Upper lobe of left lung (tissue), 6 donors: ENCODE results near the gene SCAMP5. TPM values are rescaled to one million over a fixed set of nuclear protein-coding genes. Genes with fewer than 3 reads are reported as not detected.

Experiments
- ATAC-seq, 2 donors: fragments of 200-7000 bp; cut with Tn5 transposase; one replicate each; pipeline ENCODE4 v1.9.1; 2022; ENCODE audit warnings: mild to moderate bottlenecking in 2 of 2, moderate library complexity in 2 of 2; ENCODE audit not compliant: low FRiP score in 2 of 2
- DNase-seq, 2 donors: peaks; one replicate each; pipeline ENCODE4 v3.0.0-alpha.2; 2019 to 2020
- H3K27ac ChIP-seq, 4 donors: fragments of 200-600 bp; sonication (generic); one replicate each; pipeline ENCODE4 v1.5.1; 2016 to 2019
- H3K27me3 ChIP-seq, 4 donors: fragments of 200-600 bp; sonication (generic); one replicate each; pipeline ENCODE4 v1.5.1; 2017 to 2019
- H3K36me3 ChIP-seq, 4 donors: fragments of 200-600 bp; sonication (generic); one replicate each; pipeline ENCODE4 v1.5.1; 2016 to 2019
- H3K4me1 ChIP-seq, 4 donors: fragments of 200-600 bp; sonication (generic); one replicate each; pipeline ENCODE4 v1.5.1; 2018 to 2019
- H3K4me3 ChIP-seq, 4 donors: fragments of 200-600 bp; sonication (generic); one replicate each; pipeline ENCODE4 v1.5.1; 2017 to 2019; ENCODE audit warnings: mild to moderate bottlenecking in 2 of 4, moderate library complexity in 1 of 4
- H3K9me3 ChIP-seq, 4 donors: fragments of 200-600 bp; sonication (generic); one replicate each; pipeline ENCODE4 v1.5.1; 2018 to 2019
- CTCF ChIP-seq, 6 experiments: fragments of 450-650 bp in 4 of 6; fragments of 200-600 bp in 2 of 6; sonication (generic) in 2 of 6; IDR thresholded peaks; one replicate each; pipeline ENCODE4 v1.5.1; 2016 to 2019; ENCODE audit warnings: antibody characterized with exemption in 6 of 6
- EP300 ChIP-seq, 4 donors: sonication (generic); formaldehyde crosslinking; IDR thresholded peaks; one replicate each; pipeline ENCODE4 v1.5.1; 2017; ENCODE audit warnings: antibody characterized with exemption in 4 of 4, control low read depth in 2 of 4
- POLR2A ChIP-seq, 4 donors: fragments of 450-650 bp; IDR thresholded peaks; one replicate each; pipeline ENCODE4 v1.5.1; 2016 to 2017; ENCODE audit warnings: antibody characterized with exemption in 4 of 4, mild to moderate bottlenecking in 2 of 4
- POLR2AphosphoS5 ChIP-seq, 2 donors: sonication (generic); formaldehyde crosslinking; IDR thresholded peaks; one replicate each; pipeline ENCODE4 v1.5.1; 2017; ENCODE audit warnings: antibody characterized with exemption in 2 of 2
- WGBS, 2 donors: methylation state at CpG; one replicate each; pipeline ENCODE4 v1.1.5; 2017 to 2018; 5-methylcytosine and 5-hydroxymethylcytosine counted together
- total RNA-seq, 6 donors: library from RNA; depleted of rRNA in 4 of 6; stranded (reverse); fragments of >200 nt in 4 of 6; gene quantifications; one replicate each; pipeline versions ENCODE4 v1.1.0 to v1.2.1, GENCODE V29; 2016 to 2021
- donor health status: DM: no; HTN: no; CAD: no; lungs with moderate emphysema.
- donor health status: DM: no; HTN: yes; CAD: no; lungs with severe emphysema.

Gene SCAMP5
- total RNA-seq, 6 donors from 2014 or later = 1.0 to 12.3 (median 3.0) TPM

- Histone ChIP-seq H3K36me3 (no peaks in the 10 kb centered on the region), H3K27me3 (peaks cover 0 to 6% (median 3%) of the 10 kb centered on the region in 4 donors), H3K9me3 (no peaks in the 10 kb centered on the region), H3K4me3 (peak overlapping the region; percentile 15 to 80 (median 63)), H3K4me1 (peaks cover 45 to 63% (median 52%) of the 10 kb centered on the region in 4 donors), H3K27ac (peak overlapping the region in 2 of 4 donors; percentile 13 to 45)
- DNase-seq = peak; percentile 79 to 80
- peak; percentile 49 to 64 for ATAC-seq
- peak; percentile 17 to 36 for TF ChIP-seq POLR2AphosphoS5 (IDR thresholded peaks at IDR 0.05)
- peak in 1 of 4 donors; percentile 33 for TF ChIP-seq POLR2A (IDR thresholded peaks at IDR 0.05)
- TF ChIP-seq EP300 (IDR thresholded peaks at IDR 0.05) = no peak
- peak; percentile 19 to 74 (median 48) for TF ChIP-seq CTCF (IDR thresholded peaks at IDR 0.05)
- WGBS, 2 donors = 4 to 5% methylated on average over 12 to 25 of the region's 28 CpGs
These were observed 36.9 kb upstream of the SCAMP5 start for GRCh38 chr15:74958320-74958907.

GRCh38 chr15:74958908-74959585, 36.3 kb upstream of the SCAMP5 start:
- Histone ChIP-seq H3K27me3 (peaks cover 0 to 6% (median 3%) of the 10 kb centered on the region in 4 donors), H3K4me3 (peak overlapping the region in 3 of 4 donors; percentile 51 to 80 (median 75)), H3K9me3 (no peaks in the 10 kb centered on the region), H3K36me3 (no peaks in the 10 kb centered on the region), H3K4me1 (peaks cover 46 to 60% (median 51%) of the 10 kb centered on the region in 4 donors), H3K27ac (peak overlapping the region in 2 of 4 donors; percentile 9 to 45)
- DNase-seq = peak in 1 of 2 donors; percentile 50
- ATAC-seq = no peak
- no peak for TF ChIP-seq POLR2A (IDR thresholded peaks at IDR 0.05)
- no peak for TF ChIP-seq EP300 (IDR thresholded peaks at IDR 0.05)
- no peak for TF ChIP-seq CTCF (IDR thresholded peaks at IDR 0.05)
- no peak for TF ChIP-seq POLR2AphosphoS5 (IDR thresholded peaks at IDR 0.05)
- WGBS, 2 donors = 5 to 14% methylated on average over 37 to 46 of the region's 47 CpGs

- H3K36me3 ChIP-seq = no peaks in the 10 kb centered on the region
- peak overlapping the region in 2 of 4 donors; percentile 51 to 80 for H3K4me3 ChIP-seq
- DNase-seq (no peak), ATAC-seq (no peak)
- TF ChIP-seq POLR2AphosphoS5 (IDR thresholded peaks at IDR 0.05) = no peak
- no peak for TF ChIP-seq POLR2A (IDR thresholded peaks at IDR 0.05)
- no peak for TF ChIP-seq CTCF (IDR thresholded peaks at IDR 0.05)
- TF ChIP-seq EP300 (IDR thresholded peaks at IDR 0.05) = no peak
- no peaks in the 10 kb centered on the region for H3K9me3 ChIP-seq
- peaks cover 47 to 59% (median 48%) of the 10 kb centered on the region in 4 donors for H3K4me1 ChIP-seq
- H3K27ac ChIP-seq = peak overlapping the region in 2 of 4 donors; percentile 9 to 20
- WGBS, 2 donors = 15 to 18% methylated on average over 8 of the region's 8 CpGs
- peaks cover 0 to 6% (median 3%) of the 10 kb centered on the region in 4 donors for H3K27me3 ChIP-seq
These were observed 35.8 kb upstream of the SCAMP5 start for GRCh38 chr15:74959586-74959939.

GRCh38 chr15:74960286-74960685, 35.1 kb upstream of the SCAMP5 start:
- no peak for DNase-seq
- H3K9me3 ChIP-seq = no peaks in the 10 kb centered on the region
- H3K27ac ChIP-seq = peak overlapping the region in 1 of 4 donors; percentile 46
- peaks cover 0 to 6% (median 3%) of the 10 kb centered on the region in 4 donors for H3K27me3 ChIP-seq
- no peaks in the 10 kb centered on the region for H3K36me3 ChIP-seq
- ATAC-seq = no peak
- no peak overlapping the region for H3K4me3 ChIP-seq
- 40 to 60% methylated on average over 1 of the region's 1 CpG for WGBS, 2 donors
- TF ChIP-seq POLR2AphosphoS5 (IDR thresholded peaks at IDR 0.05) (no peak), EP300 (IDR thresholded peaks at IDR 0.05) (no peak), POLR2A (IDR thresholded peaks at IDR 0.05) (no peak), CTCF (IDR thresholded peaks at IDR 0.05) (no peak)
- peaks cover 42 to 58% (median 42%) of the 10 kb centered on the region in 4 donors for H3K4me1 ChIP-seq
